Amniotic epithelial cell (primary cell): ENCODE measurements around the gene ENG.
A peak's percentile ranks its signal among the peaks of the same experiment; 100 is the strongest.
"Not testable (repeated sequence)": the region's sequence is repeated elsewhere in the genome, so short reads cannot be mapped to it uniquely, and the experiment has no call there.

ENCODE experiments used
- DNase-seq: peaks from one replicate; pipeline ENCODE4 v3.0.0-alpha.2; 2010; ENCODE audit warnings: low read depth

The ENG gene

DNA sequence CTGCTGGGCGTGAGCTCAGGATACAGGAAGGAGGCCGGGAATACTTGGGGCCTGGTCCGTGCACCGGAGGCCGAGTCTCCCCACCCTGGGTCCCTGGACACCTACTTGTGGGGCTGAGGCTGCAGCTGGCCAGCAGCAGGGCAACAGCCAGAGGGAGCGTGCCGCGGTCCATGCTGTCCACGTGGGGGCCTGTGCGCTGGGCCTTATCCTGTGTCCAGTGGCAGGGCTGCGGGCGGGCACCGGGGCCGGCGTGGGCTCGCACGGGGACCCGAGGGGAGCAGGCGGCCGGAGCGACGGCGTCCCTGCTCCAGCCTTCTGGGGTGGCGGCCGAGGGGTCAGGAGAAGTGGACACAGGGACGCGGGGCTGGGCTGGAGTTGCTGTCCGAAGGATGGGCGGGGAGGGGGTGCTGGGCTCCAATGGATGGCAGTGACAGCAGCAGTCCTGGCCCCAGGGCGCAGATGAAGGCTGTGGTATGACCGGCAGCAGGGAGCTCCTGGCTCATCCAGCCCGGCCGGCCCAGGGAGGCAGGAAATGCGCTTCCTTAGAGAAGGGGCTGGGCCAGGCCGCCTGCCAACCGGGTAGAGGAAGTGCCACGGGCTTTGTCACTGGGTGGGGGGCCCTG is at the start of gene ENG:
ENG (minus strand) TSS at position 475 of the 623 bp plus-strand sequence; CDS start at position 172, 303 bp downstream.
- DNase-seq = no peak

GRCh38 chr9:127903557-127904475 is 49.4 kb upstream of the ENG start:
- no peak for DNase-seq

- peak; percentile 61 for DNase-seq
Observed at GRCh38 chr9:127899128-127899943, 44.9 kb upstream of the ENG start, which contains the start of gene ST6GALNAC6. TSS of gene ST6GALNAC6 (minus strand) at chr9:127899603. CDS start at chr9:127897981, 1,622 bp downstream.

GRCh38 chr9:127898433-127899127 is 44.1 kb upstream of the ENG start:
- DNase-seq = peak; percentile 94

- peak; percentile 90 for DNase-seq
Observed at GRCh38 chr9:127897193-127897692, 42.8 kb upstream of the ENG start.

- DNase-seq = no peak
Observed at GRCh38 chr9:127896395-127897192, 42.1 kb upstream of the ENG start.

DNA sequence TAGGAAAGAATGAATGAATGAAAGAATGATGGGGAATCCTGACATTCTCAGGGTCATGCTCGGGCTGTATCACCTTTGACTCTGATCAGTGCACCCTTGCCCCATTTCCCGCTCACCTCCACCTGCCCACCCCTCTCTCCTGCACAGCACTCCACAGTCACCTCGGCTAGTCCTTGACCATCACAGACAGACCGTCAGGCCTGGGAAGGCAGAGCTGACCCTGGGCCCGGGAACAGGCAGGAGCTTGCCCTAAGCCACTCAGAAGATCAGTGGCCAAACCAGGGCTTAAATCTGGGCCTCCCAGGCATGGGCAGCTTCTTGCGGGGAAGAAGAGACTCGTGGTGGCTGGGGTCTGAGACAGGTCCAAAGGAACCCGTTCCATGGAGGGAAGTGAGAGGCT is 41.4 kb upstream of the ENG start:
- DNase-seq = no peak

DNA sequence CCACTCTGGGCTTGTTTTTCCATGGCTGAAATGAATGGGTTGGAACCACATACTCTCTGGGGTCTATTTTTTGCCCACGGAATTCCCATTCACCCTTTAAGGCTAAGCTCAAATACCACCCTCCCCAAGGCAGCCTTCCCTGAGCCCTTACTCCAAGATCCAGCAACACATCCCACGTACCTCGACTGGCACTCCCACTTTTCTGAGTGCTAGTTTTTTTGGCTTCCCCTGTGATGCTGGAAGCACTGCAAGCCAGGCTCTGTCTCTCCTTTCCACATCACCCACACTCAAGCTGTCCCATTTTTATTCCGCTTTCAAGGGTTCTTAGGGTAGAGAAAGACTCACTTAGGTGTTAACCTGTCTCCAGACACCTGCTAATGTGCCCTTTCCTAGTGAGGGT is 38.9 kb upstream of the ENG start:
- no peak for DNase-seq

GRCh38 chr9:127892831-127893230 is 38.4 kb upstream of the ENG start:
- DNase-seq = no peak

GRCh38 chr9:127890053-127890452 is 35.6 kb upstream of the ENG start:
- no peak for DNase-seq

GRCh38 chr9:127887792-127888191 is 33.3 kb upstream of the ENG start:
- no peak for DNase-seq

DNA sequence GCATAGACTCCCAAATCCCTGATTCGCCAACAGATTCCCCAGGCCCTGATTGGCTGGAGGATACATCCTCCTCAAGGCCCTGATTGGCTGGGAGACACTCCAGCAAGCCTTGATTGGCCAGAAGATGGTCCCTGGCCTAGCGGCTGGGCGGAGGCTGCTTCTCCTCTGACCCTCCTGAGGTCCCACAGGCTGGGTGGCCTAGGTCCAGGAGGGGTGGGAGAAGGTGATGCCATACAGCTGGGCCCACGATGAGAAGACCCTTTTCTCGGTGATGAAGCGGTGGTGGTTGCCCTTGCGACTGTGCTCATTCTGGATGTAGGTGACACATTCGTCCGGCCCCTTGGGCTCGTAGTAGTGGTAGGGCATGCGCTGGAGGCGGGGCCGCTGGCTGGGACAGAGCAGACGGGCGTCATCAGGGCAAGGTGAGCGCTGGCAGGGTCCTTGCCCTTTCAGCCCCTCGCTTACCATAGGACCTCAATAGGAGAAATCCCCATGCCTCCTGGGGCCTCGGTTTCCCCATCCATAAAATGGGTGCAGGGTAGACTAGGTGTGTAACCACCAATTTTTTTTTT is 32.0 kb upstream of the ENG start:
- DNase-seq = no peak

DNA sequence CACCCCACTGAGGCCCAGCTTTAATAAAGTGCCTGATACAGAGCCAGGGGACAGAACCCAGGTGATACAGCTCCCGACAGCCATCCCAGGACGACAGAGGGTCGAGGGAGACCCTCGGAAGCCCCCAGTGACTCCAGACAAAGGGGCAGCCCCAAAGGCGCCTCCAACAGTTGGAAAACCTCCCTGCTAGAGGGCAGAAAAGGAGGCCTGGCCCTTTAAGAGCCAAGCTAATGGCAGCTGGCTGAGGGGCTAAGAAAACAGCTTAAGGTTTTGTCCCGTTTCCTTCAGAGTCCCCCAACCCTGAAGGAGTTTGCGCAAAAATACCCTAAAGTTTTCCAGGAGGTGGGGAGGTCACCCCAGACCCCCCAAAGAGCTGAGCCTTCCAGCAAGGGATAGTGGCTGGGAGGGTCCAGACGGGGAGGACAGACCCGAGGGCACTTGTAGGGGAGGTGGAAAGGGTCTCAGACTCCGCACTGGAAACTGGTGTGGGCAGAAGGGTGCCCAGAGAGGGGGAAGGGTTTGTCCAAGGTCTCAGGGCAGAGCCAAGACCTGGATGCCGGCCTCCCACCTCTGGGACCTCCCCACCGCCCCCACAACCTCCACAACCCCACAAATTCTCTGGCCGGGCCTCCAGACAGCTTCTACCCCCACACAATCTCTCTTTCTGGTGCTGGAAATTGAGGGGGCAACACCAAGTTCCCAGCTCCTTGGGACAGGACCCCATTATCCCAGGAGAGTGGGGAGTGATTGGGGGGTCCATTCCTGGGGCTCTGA is 31.2 kb upstream of the ENG start:
- DNase-seq = no peak

- no peak for DNase-seq
Observed at GRCh38 chr9:127884976-127885490, 30.6 kb upstream of the ENG start.

- no peak for DNase-seq
Observed at GRCh38 chr9:127884427-127884911, 30.0 kb upstream of the ENG start.

GRCh38 chr9:127883959-127884358 is 29.5 kb upstream of the ENG start:
- DNase-seq = no peak

- DNase-seq = not testable (repeated sequence)
Observed at GRCh38 chr9:127881715-127882114, 27.3 kb upstream of the ENG start.

GRCh38 chr9:127880143-127880542 is 25.7 kb upstream of the ENG start:
- DNase-seq = no peak
